Activated T-helper 17 cell treated with anti-CD3 and anti-CD28 coated beads, Interleukin-2, amount 50 U/mL, for 72 hours (primary cell): ENCODE data around the gene HOXD10. TPM values are rescaled to one million over a fixed set of nuclear protein-coding genes. Genes with fewer than 3 reads are reported as not detected.

Source experiments
- ATAC-seq: fragments of 150-1000 bp; cut with Tn5 transposase; replicated peaks from 2 replicates; pipeline ENCODE4 v1.10.0; 2021; ENCODE audit warnings: mild to moderate bottlenecking, moderate library complexity
- H3K27ac Mint-ChIP-seq: one replicate; pipeline ENCODE4 v1.8.0; 2022; ENCODE audit warnings: mixed read lengths
- H3K27me3 Mint-ChIP-seq: one replicate; pipeline ENCODE4 v1.8.0; 2022; ENCODE audit warnings: mixed read lengths
- H3K36me3 Mint-ChIP-seq: one replicate; pipeline ENCODE4 v1.8.0; 2022; ENCODE audit warnings: low read depth, mild to moderate bottlenecking, mixed read lengths
- H3K4me1 Mint-ChIP-seq: one replicate; pipeline ENCODE4 v1.8.0; 2022; ENCODE audit warnings: mixed read lengths
- H3K4me3 Mint-ChIP-seq: one replicate; pipeline ENCODE4 v1.8.0; 2022; ENCODE audit warnings: mild to moderate bottlenecking, mixed read lengths
- H3K9me3 Mint-ChIP-seq: one replicate; pipeline ENCODE4 v1.8.0; 2022; ENCODE audit warnings: mixed read lengths
- total RNA-seq, 2 donors: library from RNA; stranded (reverse); gene quantifications; one replicate each; pipeline ENCODE4 v1.2.3, GENCODE V29; 2022

Gene HOXD10
- total RNA-seq, 2 donors from 2014 or later = not detected

- H3K4me3 Mint-ChIP-seq = peak overlapping the region; percentile 64
- ATAC-seq = peak; percentile 38
- H3K36me3 Mint-ChIP-seq = peaks cover 13% of the 10 kb centered on the region
- peaks cover 4% of the 10 kb centered on the region for H3K9me3 Mint-ChIP-seq
- no peak overlapping the region for H3K27ac Mint-ChIP-seq
- H3K27me3 Mint-ChIP-seq = peaks cover 66% of the 10 kb centered on the region
- peaks cover 8% of the 10 kb centered on the region for H3K4me1 Mint-ChIP-seq
These were observed 19.4 kb upstream of the HOXD10 start for GRCh38 chr2:176096986-176097819.

- Mint-ChIP-seq H3K36me3 (peaks cover 13% of the 10 kb centered on the region), H3K27me3 (peaks cover 73% of the 10 kb centered on the region), H3K4me1 (peaks cover 8% of the 10 kb centered on the region), H3K4me3 (peak overlapping the region; percentile 64), H3K27ac (no peak overlapping the region), H3K9me3 (peaks cover 4% of the 10 kb centered on the region)
- ATAC-seq = no peak
These were observed 18.7 kb upstream of the HOXD10 start for GRCh38 chr2:176097820-176098365.

GRCh38 chr2:176098366-176099158 is 18.0 kb upstream of the HOXD10 start:
- H3K4me3 Mint-ChIP-seq = no peak overlapping the region

GRCh38 chr2:176099159-176099727 is 17.3 kb upstream of the HOXD10 start:
- H3K27me3 Mint-ChIP-seq = peaks cover 73% of the 10 kb centered on the region
- H3K9me3 Mint-ChIP-seq = no peaks in the 10 kb centered on the region
- peaks cover 1% of the 10 kb centered on the region for H3K36me3 Mint-ChIP-seq
- H3K4me3 Mint-ChIP-seq = no peak overlapping the region
- no peak overlapping the region for H3K27ac Mint-ChIP-seq
- no peak for ATAC-seq
- peaks cover 4% of the 10 kb centered on the region for H3K4me1 Mint-ChIP-seq

More at GRCh38 chr2:176098366-176099158, 18.0 kb upstream of the HOXD10 start:
- no peak for ATAC-seq
- Mint-ChIP-seq H3K36me3 (peaks cover 8% of the 10 kb centered on the region), H3K27ac (no peak overlapping the region), H3K9me3 (peaks cover 4% of the 10 kb centered on the region), H3K27me3 (peaks cover 75% of the 10 kb centered on the region), H3K4me1 (peaks cover 8% of the 10 kb centered on the region)

- H3K27ac Mint-ChIP-seq = no peak within 1 kb of the TSS
- H3K36me3 Mint-ChIP-seq = peaks cover under 1% of the 10 kb centered on the region
- no peaks in the 10 kb centered on the region for H3K9me3 Mint-ChIP-seq
- no peak within 1 kb of the TSS for H3K4me3 Mint-ChIP-seq
- H3K4me1 Mint-ChIP-seq = peaks cover 4% of the 10 kb centered on the region
- peaks cover 72% of the 10 kb centered on the region for H3K27me3 Mint-ChIP-seq
- ATAC-seq = no peak
These were observed 16.6 kb upstream of the HOXD10 start, which contains the start of gene HOXD12 for GRCh38 chr2:176099728-176100546. HOXD12 (plus strand) TSS chr2:176099795; CDS start chr2:176099802, 7 bp downstream.

GRCh38 chr2:176100547-176101140 is 15.9 kb upstream of the HOXD10 start:
- H3K4me3 Mint-ChIP-seq = no peak overlapping the region
- H3K36me3 Mint-ChIP-seq = peaks cover 8% of the 10 kb centered on the region
- no peak overlapping the region for H3K27ac Mint-ChIP-seq
- no peak for ATAC-seq
- peaks cover 72% of the 10 kb centered on the region for H3K27me3 Mint-ChIP-seq
- H3K4me1 Mint-ChIP-seq = peaks cover 5% of the 10 kb centered on the region
- no peaks in the 10 kb centered on the region for H3K9me3 Mint-ChIP-seq

- H3K9me3 Mint-ChIP-seq = no peaks in the 10 kb centered on the region
- no peak overlapping the region for H3K4me3 Mint-ChIP-seq
- peaks cover 72% of the 10 kb centered on the region for H3K27me3 Mint-ChIP-seq
- no peak overlapping the region for H3K27ac Mint-ChIP-seq
- no peak for ATAC-seq
- H3K4me1 Mint-ChIP-seq = peaks cover 12% of the 10 kb centered on the region
- peaks cover 14% of the 10 kb centered on the region for H3K36me3 Mint-ChIP-seq
These were observed 15.3 kb upstream of the HOXD10 start for GRCh38 chr2:176101216-176101830.

GRCh38 chr2:176101842-176102241 is 14.7 kb upstream of the HOXD10 start:
- H3K4me3 Mint-ChIP-seq = no peak overlapping the region
- H3K27me3 Mint-ChIP-seq = peaks cover 68% of the 10 kb centered on the region
- peaks cover 17% of the 10 kb centered on the region for H3K36me3 Mint-ChIP-seq

GRCh38 chr2:176102309-176102866 is 14.2 kb upstream of the HOXD10 start:
- no peak overlapping the region for H3K27ac Mint-ChIP-seq
- no peaks in the 10 kb centered on the region for H3K9me3 Mint-ChIP-seq
- no peak overlapping the region for H3K4me3 Mint-ChIP-seq
- H3K4me1 Mint-ChIP-seq = peaks cover 14% of the 10 kb centered on the region
- peaks cover 17% of the 10 kb centered on the region for H3K36me3 Mint-ChIP-seq
- H3K27me3 Mint-ChIP-seq = peaks cover 64% of the 10 kb centered on the region
- ATAC-seq = no peak

More at GRCh38 chr2:176101842-176102241, 14.7 kb upstream of the HOXD10 start:
- ATAC-seq = no peak
- Mint-ChIP-seq H3K27ac (no peak overlapping the region), H3K9me3 (no peaks in the 10 kb centered on the region), H3K4me1 (peaks cover 14% of the 10 kb centered on the region)

- no peak overlapping the region for H3K27ac Mint-ChIP-seq
- ATAC-seq = no peak
- peaks cover 9% of the 10 kb centered on the region for H3K4me1 Mint-ChIP-seq
- H3K9me3 Mint-ChIP-seq = no peaks in the 10 kb centered on the region
- H3K27me3 Mint-ChIP-seq = peaks cover 57% of the 10 kb centered on the region
- H3K36me3 Mint-ChIP-seq = peaks cover 17% of the 10 kb centered on the region
- no peak overlapping the region for H3K4me3 Mint-ChIP-seq
These were observed 13.4 kb upstream of the HOXD10 start for GRCh38 chr2:176103194-176103593.

GRCh38 chr2:176103742-176104315 is 12.7 kb upstream of the HOXD10 start:
- Mint-ChIP-seq H3K9me3 (no peaks in the 10 kb centered on the region), H3K4me3 (no peak overlapping the region), H3K27me3 (peaks cover 59% of the 10 kb centered on the region), H3K4me1 (peaks cover 9% of the 10 kb centered on the region), H3K36me3 (peaks cover 17% of the 10 kb centered on the region), H3K27ac (no peak overlapping the region)
- ATAC-seq = no peak

GRCh38 chr2:176104316-176105077 is 12.1 kb upstream of the HOXD10 start:
- H3K9me3 Mint-ChIP-seq = no peaks in the 10 kb centered on the region
- no peak for ATAC-seq
- no peak overlapping the region for H3K27ac Mint-ChIP-seq
- H3K36me3 Mint-ChIP-seq = peaks cover 24% of the 10 kb centered on the region
- no peak overlapping the region for H3K4me3 Mint-ChIP-seq
- H3K27me3 Mint-ChIP-seq = peaks cover 63% of the 10 kb centered on the region
- H3K4me1 Mint-ChIP-seq = peaks cover 13% of the 10 kb centered on the region
